Measurements from ENCODE around the gene PTPN13.

The PTPN13 gene

DNA sequence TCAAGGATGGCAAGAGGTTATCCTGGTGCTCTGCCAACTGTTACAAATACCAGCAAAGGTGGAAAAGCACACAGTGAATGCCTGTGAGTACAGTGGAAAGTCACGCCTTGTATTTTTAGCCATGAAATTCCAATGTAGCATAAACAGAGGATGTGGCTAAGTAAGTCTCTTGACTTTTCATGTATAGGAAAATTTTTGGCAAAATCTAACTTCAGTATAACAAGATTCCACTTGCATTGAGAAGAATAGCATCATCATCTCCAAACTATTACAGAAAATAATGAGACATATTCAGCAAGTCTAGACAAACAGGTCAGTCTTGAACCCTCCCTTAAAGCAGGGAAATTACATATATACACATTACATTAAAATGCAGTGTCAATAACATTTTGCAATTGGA lies 247.2 kb downstream of the PTPN13 start:
- no peak for TF ChIP-seq POLR2AphosphoS5 (IDR thresholded peaks at IDR 0.05; ENCODE audit: low read depth, low read length)
- TF ChIP-seq TAF1 (IDR thresholded peaks at IDR 0.05; ENCODE audit: borderline replicate concordance, insufficient read depth, low read length) = no peak
- no peak for TF ChIP-seq REST (IDR thresholded peaks at IDR 0.05; ENCODE audit: insufficient read depth in 1 of 2, low read depth in 2 of 2, low read length in 2 of 2)
- TF ChIP-seq FOXP2 (optimal IDR thresholded peaks at IDR 0.05; ENCODE audit: borderline replicate concordance, extremely low read depth, extremely low read length, insufficient read depth) = no peak
- no peak for TF ChIP-seq SIN3A (IDR thresholded peaks at IDR 0.05; ENCODE audit: borderline replicate concordance, insufficient read depth, low read length)

DNA sequence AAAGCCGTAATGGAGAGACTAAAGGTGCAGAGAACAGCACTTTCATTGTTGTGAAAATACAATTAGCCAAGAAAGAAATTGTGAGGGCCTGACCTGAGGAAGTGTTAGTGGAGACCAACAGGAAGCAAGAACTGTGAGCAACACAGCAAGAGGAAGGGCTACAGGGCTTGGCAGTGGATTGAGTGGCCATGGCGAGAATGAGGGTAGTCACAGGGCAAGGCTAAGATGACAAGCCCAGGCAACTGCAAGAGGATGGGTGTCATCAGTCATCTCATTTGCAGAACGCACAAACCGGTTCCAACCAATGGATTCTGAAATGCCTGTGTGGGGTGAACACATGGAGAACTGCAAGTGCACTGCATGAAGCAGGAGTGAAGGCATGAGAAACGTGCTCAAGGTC lies 251.5 kb downstream of the PTPN13 start:
- TF ChIP-seq TAF1 (IDR thresholded peaks at IDR 0.05; ENCODE audit: borderline replicate concordance, insufficient read depth, low read length) = no peak
- no peak for TF ChIP-seq SIN3A (IDR thresholded peaks at IDR 0.05; ENCODE audit: borderline replicate concordance, insufficient read depth, low read length)
- TF ChIP-seq REST (IDR thresholded peaks at IDR 0.05; ENCODE audit: insufficient read depth in 1 of 2, low read depth in 2 of 2, low read length in 2 of 2) = no peak
- TF ChIP-seq FOXP2 (optimal IDR thresholded peaks at IDR 0.05; ENCODE audit: borderline replicate concordance, extremely low read depth, extremely low read length, insufficient read depth) = no peak
- no peak for TF ChIP-seq POLR2AphosphoS5 (IDR thresholded peaks at IDR 0.05; ENCODE audit: low read depth, low read length)

- TF ChIP-seq SIN3A (IDR thresholded peaks at IDR 0.05; ENCODE audit: borderline replicate concordance, insufficient read depth, low read length) (no peak), POLR2AphosphoS5 (IDR thresholded peaks at IDR 0.05; ENCODE audit: low read depth, low read length) (no peak), REST (IDR thresholded peaks at IDR 0.05; ENCODE audit: insufficient read depth in 1 of 2, low read depth in 2 of 2, low read length in 2 of 2) (no peak), TAF1 (IDR thresholded peaks at IDR 0.05; ENCODE audit: borderline replicate concordance, insufficient read depth, low read length) (no peak)
Measured at GRCh38 chr4:86846921-86847320, 252.8 kb downstream of the PTPN13 start.

GRCh38 chr4:86847571-86847970 lies 253.5 kb downstream of the PTPN13 start:
- no peak for TF ChIP-seq POLR2AphosphoS5 (IDR thresholded peaks at IDR 0.05; ENCODE audit: low read depth, low read length)
- no peak for TF ChIP-seq SIN3A (IDR thresholded peaks at IDR 0.05; ENCODE audit: borderline replicate concordance, insufficient read depth, low read length)

GRCh38 chr4:86848136-86848535 lies 254.0 kb downstream of the PTPN13 start:
- TF ChIP-seq REST (IDR thresholded peaks at IDR 0.05; ENCODE audit: insufficient read depth in 1 of 2, low read depth in 2 of 2, low read length in 2 of 2) = no peak
- no peak for TF ChIP-seq POLR2AphosphoS5 (IDR thresholded peaks at IDR 0.05; ENCODE audit: low read depth, low read length)
- TF ChIP-seq FOXP2 (optimal IDR thresholded peaks at IDR 0.05; ENCODE audit: borderline replicate concordance, extremely low read depth, extremely low read length, insufficient read depth) = no peak
- TF ChIP-seq SIN3A (IDR thresholded peaks at IDR 0.05; ENCODE audit: borderline replicate concordance, insufficient read depth, low read length) = no peak
- no peak for TF ChIP-seq TAF1 (IDR thresholded peaks at IDR 0.05; ENCODE audit: borderline replicate concordance, insufficient read depth, low read length)
